ENCODE results near the gene MUC22.

- TF ChIP-seq EZH2 (IDR thresholded peaks at IDR 0.05) (no peak), POLR2AphosphoS5 (IDR thresholded peaks at IDR 0.05; ENCODE audit: borderline replicate concordance, low read depth, low read length) (no peak)
Measured at GRCh38 chr6:30991891-30992290, 18.4 kb upstream of the MUC22 start.

Data from SK-N-MC (cell line).